PC-3 (cell line): ENCODE data around the gene MYBPH. TPM values are rescaled to one million over a fixed set of nuclear protein-coding genes. Genes with fewer than 3 reads are reported as not detected.

Source experiments
- ATAC-seq: fragments of 200-7000 bp; cut with Tn5 transposase; 2 replicates; pipeline ENCODE4 v1.9.1; 2020; ENCODE audit warnings: mild to moderate bottlenecking, moderate library complexity
- BruUV-seq: library from RNA; stranded (reverse); fragments of 400-500 nt; replicated peaks from 2 replicates; lab custom pipeline; 2021; lab: Mats Ljungman, UMichigan
- CTCF ChIA-PET: fragments of 300-600 bp; sonication (Branson Sonifier 250); formaldehyde crosslinking; loops from one replicate; lab custom pipeline; 2022; ENCODE audit warnings: antibody characterized with exemption; lab: Charles Lee
- POLR2A ChIA-PET: fragments of 300-600 bp; sonication (Branson Sonifier 250); formaldehyde crosslinking; loops from one replicate; lab custom pipeline; 2022; ENCODE audit warnings: antibody characterized with exemption; ENCODE audit not compliant: unreplicated experiment; lab: Charles Lee
- DNase-seq: peaks from one replicate; pipeline ENCODE4 v3.0.0-alpha.2; 2015
- H2AFZ ChIP-seq: fragments of 300-600 bp; sonication (generic); 2 replicates; pipeline ENCODE4 v1.6.0; 2016; ENCODE audit warnings: antibody characterized with exemption, low read length
- H3F3A ChIP-seq: fragments of 300-600 bp; sonication (generic); one replicate; pipeline ENCODE4 v1.6.0; 2017; ENCODE audit warnings: antibody characterized with exemption, low read length, control low read depth, mild to moderate bottlenecking; ENCODE audit not compliant: unreplicated experiment
- H3K27ac ChIP-seq: fragments of 300-600 bp; sonication (generic); 2 replicates; pipeline ENCODE4 v1.5.1; 2016; ENCODE audit warnings: mild to moderate bottlenecking, low read length
- H3K27me3 ChIP-seq: fragments of 300-600 bp; sonication (generic); 2 replicates; pipeline ENCODE4 v1.6.1; 2016; ENCODE audit warnings: low read length, mixed read lengths
- H3K36me3 ChIP-seq: fragments of 300-600 bp; sonication (generic); 2 replicates; pipeline ENCODE4 v1.6.1; 2016; ENCODE audit warnings: low read depth, mixed run types, low read length, mixed read lengths
- H3K4me1 ChIP-seq: fragments of 300-600 bp; sonication (generic); 2 replicates; pipeline ENCODE4 v1.5.1; 2016; ENCODE audit warnings: low read length; ENCODE audit not compliant: insufficient read depth
- H3K4me2 ChIP-seq: fragments of 300-600 bp; sonication (generic); 2 replicates; pipeline ENCODE4 v1.6.0; 2016; ENCODE audit warnings: low read length
- H3K4me3 ChIP-seq: fragments of 300-600 bp; sonication (generic); 2 replicates; pipeline ENCODE4 v1.5.1; 2016; ENCODE audit warnings: mild to moderate bottlenecking, low read length, mixed read lengths
- H3K79me2 ChIP-seq: fragments of 300-600 bp; sonication (generic); 2 replicates; pipeline ENCODE4 v1.6.1; 2017; ENCODE audit warnings: low read length, mixed read lengths
- H3K9ac ChIP-seq: fragments of 300-600 bp; sonication (generic); 2 replicates; pipeline ENCODE4 v1.6.0; 2016; ENCODE audit warnings: mild to moderate bottlenecking, low read length
- H3K9me2 ChIP-seq: fragments of 300-600 bp; sonication (generic); replicated peaks from 2 replicates; pipeline ENCODE4 v1.6.1; 2016; ENCODE audit warnings: mixed run types, low read length, mixed read lengths
- H3K9me3 ChIP-seq: fragments of 300-600 bp; sonication (generic); 2 replicates; pipeline ENCODE4 v1.6.1; 2016; ENCODE audit warnings: low read length, mixed read lengths
- H4K20me1 ChIP-seq: fragments of 300-600 bp; sonication (generic); 2 replicates; pipeline ENCODE4 v1.6.1; 2016; ENCODE audit warnings: low read length, mixed read lengths
- EZH2 ChIP-seq: fragments of 300-600 bp; sonication (generic); IDR thresholded peaks from one replicate; pipeline ENCODE4 v1.6.1; 2017; ENCODE audit warnings: antibody characterized with exemption, mild to moderate bottlenecking, low read length; ENCODE audit not compliant: unreplicated experiment
- EZH2phosphoT487 ChIP-seq: fragments of 300-600 bp; sonication (generic); IDR thresholded peaks from 2 replicates; pipeline ENCODE4 v1.6.1; 2018; ENCODE audit warnings: mild to moderate bottlenecking, antibody characterized with exemption, low read length, borderline replicate concordance
- intact Hi-C: fragments of 100-400 bp; cut with micrococcal nuclease; formaldehyde crosslinking; loops from 2 replicates; pipeline ENCODE4 v1.9.0; 2023
- total RNA-seq: library from RNA; depleted of rRNA; stranded (reverse); fragments of >200 nt; gene quantifications from 2 replicates; pipeline ENCODE4 v1.2.3, GENCODE V29; 2014
- TF ChIP-seq, protein P1 (sequence below): fragments of 300-600 bp; sonication (generic); conservative IDR thresholded peaks from 2 replicates; pipeline ENCODE4 v1.5.1; 2017; ENCODE audit warnings: antibody characterized with exemption, low read depth, mild to moderate bottlenecking, low read length

Gene MYBPH
- total RNA-seq, 1 experiment from 2014 or later: not detected

DNA sequence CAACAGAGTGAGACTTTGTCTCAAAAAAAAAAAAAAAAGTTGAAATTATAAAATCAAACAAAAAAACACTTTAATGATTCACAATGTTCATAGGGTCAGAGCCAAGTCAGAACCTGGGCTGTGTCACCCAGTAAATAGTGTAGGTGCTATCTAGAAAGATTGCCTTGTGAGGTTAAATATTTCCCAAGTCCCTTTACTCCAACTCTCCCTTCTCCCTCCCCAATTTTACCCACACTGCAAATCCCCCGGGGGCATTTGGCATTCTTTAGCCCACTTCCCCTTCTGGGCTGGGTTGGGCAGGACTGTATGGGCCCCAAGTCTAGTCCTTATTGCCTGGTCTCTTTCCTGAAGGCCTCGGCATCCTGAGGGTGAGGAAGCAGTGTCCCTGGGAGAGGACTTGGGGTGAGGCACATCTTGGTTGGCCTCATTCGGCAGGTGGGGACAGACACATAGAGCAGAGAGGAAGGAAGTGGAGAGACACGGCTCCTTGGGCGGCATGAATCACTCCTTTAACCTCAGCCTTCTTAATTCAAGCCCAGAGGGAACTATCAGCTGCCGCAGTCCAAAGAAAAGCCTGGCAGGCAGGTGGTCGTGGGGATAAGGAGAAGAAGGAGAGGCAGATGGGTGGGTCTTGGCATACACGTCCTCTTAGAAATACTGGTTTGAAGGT is 39.9 kb downstream of the MYBPH start:
- Histone ChIP-seq H3K9me2 (no peaks in the 10 kb centered on the region), H3K4me3 (no peak overlapping the region), H3K9me3 (no peaks in the 10 kb centered on the region), H3K4me2 (peak overlapping the region; percentile 52), H2AFZ (0 out of 2 replicates have a peak overlapping the region, but pooled peaks have one; percentile 28), H3K9ac (no peak overlapping the region), H3K79me2 (no peaks in the 10 kb centered on the region), H3K27me3 (peaks cover 34% of the 10 kb centered on the region), H3K4me1 (peaks cover 9% of the 10 kb centered on the region), H4K20me1 (no peaks in the 10 kb centered on the region), H3K36me3 (no peaks in the 10 kb centered on the region), H3K27ac (no peak overlapping the region), H3F3A (no peaks in the 10 kb centered on the region)
- TF ChIP-seq EZH2 (no peak), EZH2phosphoT487 (no peak)
- TF ChIP-seq, protein P1, sequence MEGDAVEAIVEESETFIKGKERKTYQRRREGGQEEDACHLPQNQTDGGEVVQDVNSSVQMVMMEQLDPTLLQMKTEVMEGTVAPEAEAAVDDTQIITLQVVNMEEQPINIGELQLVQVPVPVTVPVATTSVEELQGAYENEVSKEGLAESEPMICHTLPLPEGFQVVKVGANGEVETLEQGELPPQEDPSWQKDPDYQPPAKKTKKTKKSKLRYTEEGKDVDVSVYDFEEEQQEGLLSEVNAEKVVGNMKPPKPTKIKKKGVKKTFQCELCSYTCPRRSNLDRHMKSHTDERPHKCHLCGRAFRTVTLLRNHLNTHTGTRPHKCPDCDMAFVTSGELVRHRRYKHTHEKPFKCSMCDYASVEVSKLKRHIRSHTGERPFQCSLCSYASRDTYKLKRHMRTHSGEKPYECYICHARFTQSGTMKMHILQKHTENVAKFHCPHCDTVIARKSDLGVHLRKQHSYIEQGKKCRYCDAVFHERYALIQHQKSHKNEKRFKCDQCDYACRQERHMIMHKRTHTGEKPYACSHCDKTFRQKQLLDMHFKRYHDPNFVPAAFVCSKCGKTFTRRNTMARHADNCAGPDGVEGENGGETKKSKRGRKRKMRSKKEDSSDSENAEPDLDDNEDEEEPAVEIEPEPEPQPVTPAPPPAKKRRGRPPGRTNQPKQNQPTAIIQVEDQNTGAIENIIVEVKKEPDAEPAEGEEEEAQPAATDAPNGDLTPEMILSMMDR: no peak
- ChIA-PET CTCF (interaction anchor here (0.5 to 0.7 kb wide), 3 partner anchors 10 to 115 kb away, joined by 3 read pairs; no protein-coding TSS in a partner anchor), POLR2A (no interaction called here)
- peak; percentile 47 for DNase-seq
- ATAC-seq: peak; percentile 57
- intact Hi-C loops: no loop called here
- BruUV-seq: no TSS peak

DNA sequence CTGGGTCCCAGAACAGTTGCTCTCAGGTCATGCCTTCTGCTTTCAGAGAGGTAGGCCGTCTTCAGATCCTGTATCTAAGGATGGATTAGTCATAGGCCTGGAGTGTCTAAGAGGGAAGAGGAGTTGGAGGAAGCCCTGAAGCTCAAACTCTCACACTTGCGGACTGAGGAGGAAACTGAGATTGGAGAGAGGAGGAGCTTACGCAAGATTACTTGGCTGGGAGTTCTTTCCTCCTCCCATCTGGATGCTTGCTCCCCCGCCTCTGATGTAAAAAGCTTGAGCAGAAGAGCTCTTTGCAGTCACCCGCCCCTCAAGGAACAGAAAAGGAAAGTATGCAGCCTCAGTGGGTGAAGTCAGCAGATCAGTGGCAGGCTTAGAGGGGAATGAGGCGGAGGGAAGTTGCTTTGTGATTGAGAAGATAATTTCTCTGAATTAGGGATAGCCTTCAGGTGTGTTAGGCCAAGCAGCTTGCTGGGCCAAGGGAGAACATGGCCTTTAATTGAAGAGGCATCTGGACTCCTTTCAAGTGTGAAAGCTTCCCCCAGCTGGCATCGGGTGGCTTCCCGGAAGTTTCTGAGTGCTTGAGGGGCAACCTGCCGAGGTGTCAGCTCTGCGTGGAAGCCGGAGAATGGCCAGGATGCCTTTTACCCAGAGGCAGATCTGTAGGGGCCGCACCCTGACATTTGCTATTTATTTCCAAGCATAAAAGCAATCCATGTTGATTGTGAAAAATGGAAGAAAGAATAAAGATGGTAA is 41.5 kb downstream of the MYBPH start:
- POLR2A ChIA-PET: no interaction called here
- no peak overlapping the region for H3K27ac ChIP-seq
- H3K36me3 ChIP-seq: no peaks in the 10 kb centered on the region
- H3F3A ChIP-seq: no peaks in the 10 kb centered on the region
- TF ChIP-seq EZH2phosphoT487 (no peak), EZH2 (no peak)
- TF ChIP-seq, protein P1: no peak
- peak; percentile 11 for DNase-seq
- intact Hi-C loops: no loop called here
- no peaks in the 10 kb centered on the region for H3K9me3 ChIP-seq
- no peak overlapping the region for H3K9ac ChIP-seq
- no peak overlapping the region for H3K4me2 ChIP-seq
- no peaks in the 10 kb centered on the region for H3K79me2 ChIP-seq
- no peak overlapping the region for H2AFZ ChIP-seq
- no peak overlapping the region for H3K4me3 ChIP-seq
- peaks cover 20% of the 10 kb centered on the region for H3K27me3 ChIP-seq
- H3K9me2 ChIP-seq: no peaks in the 10 kb centered on the region
- CTCF ChIA-PET: no interaction called here
- peaks cover 9% of the 10 kb centered on the region for H3K4me1 ChIP-seq
- H4K20me1 ChIP-seq: no peaks in the 10 kb centered on the region
- no TSS peak for BruUV-seq
- no peak for ATAC-seq
